ENCODE results near the gene FDCSP.

DNA sequence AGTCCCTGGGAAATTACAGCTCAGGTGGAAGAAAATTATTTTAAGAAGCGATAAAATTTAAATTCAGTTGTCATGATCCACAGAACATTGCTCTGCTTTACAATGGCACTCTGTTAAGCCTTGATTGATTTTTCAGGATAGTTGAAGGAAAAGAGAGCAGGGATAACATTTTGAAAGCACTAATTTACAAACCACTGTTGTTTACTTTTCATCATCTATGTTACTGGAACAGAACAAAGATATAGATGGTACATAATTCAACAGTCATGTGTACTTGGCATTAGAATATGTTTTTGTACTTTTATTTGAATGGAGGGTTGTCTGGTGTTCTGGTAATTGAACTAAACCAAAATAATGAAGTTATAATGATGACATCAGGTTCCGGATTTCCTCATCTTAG is 33.0 kb upstream of the FDCSP start:
- TF ChIP-seq, protein P1, sequence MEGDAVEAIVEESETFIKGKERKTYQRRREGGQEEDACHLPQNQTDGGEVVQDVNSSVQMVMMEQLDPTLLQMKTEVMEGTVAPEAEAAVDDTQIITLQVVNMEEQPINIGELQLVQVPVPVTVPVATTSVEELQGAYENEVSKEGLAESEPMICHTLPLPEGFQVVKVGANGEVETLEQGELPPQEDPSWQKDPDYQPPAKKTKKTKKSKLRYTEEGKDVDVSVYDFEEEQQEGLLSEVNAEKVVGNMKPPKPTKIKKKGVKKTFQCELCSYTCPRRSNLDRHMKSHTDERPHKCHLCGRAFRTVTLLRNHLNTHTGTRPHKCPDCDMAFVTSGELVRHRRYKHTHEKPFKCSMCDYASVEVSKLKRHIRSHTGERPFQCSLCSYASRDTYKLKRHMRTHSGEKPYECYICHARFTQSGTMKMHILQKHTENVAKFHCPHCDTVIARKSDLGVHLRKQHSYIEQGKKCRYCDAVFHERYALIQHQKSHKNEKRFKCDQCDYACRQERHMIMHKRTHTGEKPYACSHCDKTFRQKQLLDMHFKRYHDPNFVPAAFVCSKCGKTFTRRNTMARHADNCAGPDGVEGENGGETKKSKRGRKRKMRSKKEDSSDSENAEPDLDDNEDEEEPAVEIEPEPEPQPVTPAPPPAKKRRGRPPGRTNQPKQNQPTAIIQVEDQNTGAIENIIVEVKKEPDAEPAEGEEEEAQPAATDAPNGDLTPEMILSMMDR (IDR thresholded peaks at IDR 0.05; ENCODE audit: insufficient read depth, low read length, poor library complexity, severe bottlenecking), result no peak
- TF ChIP-seq EZH2phosphoT487 (conservative IDR thresholded peaks at IDR 0.05; ENCODE audit: low read length), result no peak
